DMS153 treated with DMSO at 0.1 percent for 48 hours (cell line): ENCODE data around the gene TMEM18.

Experiments
- DNase-seq: peaks from one replicate; lab custom pipeline; 2025; ENCODE audit not compliant: unreplicated experiment; lab: John Stamatoyannopoulos, UW

The TMEM18 gene

DNA sequence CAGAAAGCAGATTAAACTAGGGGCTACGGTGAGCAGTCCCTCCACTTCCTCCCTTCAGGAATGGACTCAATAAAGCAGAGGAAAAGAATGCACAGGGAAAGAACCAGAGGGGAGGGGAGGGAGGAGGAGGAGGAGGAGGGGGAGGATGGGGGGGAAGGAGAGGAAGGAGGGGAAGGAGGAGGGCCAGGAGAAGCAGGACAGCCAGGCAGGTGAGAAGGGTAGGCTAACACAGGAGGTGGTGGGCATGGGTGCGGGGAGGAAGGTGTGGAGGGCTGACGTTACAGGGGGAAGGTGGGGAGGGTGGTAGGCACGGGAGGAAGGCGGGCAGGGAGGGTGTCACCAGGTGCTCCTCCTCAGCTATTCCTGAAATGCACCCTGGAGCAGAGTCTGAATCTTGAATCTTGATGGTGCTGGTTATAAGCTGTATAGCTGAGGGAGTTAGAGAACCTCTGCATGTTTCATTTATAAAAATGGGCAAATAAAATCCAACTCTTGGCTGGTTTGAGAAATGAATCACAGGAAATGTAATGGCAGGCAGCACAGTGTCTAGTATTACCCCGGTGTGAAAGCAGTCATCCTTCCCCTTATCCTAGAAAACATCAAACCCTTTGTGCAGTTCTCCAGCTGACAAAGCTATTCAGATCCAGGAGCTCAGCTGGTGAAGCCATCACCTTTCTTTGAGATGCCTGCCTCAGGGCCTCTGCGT lies 3.4 kb downstream of the TMEM18 start:
- no peak for DNase-seq

DNA sequence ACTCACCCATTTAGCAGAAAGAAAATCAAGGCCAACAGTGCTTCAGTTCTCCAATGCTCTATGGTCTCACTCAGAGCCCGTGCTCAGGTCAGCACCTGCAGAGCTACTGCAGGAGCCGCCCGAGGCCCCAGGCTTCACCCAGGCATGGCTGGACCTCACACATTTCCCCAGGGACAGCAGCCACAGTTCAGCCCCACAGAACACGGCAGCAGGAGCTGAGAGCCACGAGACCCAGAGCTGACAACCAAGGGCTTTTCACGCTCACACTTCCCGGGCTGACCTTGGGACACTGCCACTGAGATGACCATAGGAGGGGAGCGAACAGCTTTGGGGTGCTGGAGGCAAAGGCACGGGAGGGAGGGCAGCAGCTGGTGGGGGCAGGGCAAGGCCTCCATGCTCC lies 4.2 kb downstream of the TMEM18 start:
- no peak for DNase-seq

DNA sequence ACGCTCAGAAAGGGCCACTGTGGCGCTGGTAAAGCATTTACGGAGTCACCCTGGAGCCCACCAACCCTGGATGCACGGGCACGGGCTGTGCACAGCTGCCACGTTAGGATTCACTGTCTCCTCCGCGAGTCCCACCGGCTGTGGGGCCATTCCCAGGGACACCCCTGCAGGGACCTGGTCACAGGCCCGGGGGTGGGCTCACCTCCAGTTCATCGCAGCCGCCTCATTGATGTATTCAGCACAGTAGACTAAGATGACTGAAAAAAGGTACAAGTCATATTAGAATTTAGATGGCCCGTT lies 4.7 kb downstream of the TMEM18 start:
- DNase-seq = no peak

DNA sequence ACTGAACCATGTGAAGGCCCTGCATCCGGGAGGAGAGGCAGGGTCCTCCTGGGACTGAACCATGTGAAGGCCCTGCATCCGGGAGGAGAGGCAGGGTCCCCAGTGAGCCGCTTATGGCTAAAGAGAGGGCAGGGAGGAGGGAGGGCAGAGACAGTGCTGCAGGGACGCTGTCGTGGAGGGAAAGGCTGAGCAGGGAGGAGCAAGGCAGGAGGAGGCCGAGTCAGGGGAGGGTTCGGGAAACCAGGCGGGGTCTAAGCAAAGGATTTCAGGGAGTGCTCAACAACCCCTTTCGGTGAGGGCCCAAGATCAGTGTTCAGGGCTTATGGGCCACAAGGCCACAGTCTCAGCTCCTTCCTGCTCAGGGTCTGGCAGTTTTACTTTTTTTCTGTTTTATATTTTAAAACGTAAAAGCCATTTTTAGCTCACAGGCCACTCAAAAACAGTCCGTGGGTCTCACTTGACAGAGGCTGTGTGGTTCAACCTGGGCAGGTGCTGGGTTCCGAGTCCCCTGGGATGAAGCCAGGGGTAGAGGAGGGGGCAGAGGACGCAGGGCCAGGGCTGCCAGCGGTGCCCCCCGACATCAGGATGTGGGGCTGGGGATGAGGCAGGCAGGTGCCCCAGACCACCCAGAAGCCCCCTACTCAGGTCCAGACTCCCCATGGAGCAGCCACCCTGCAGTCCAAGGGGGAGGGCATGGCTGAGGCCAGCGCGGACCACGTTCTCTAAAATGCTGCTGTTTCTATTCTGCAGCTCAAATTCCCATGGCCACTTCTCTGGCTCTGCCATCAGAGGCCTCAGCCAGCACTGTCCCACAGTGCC lies 5.2 kb downstream of the TMEM18 start:
- DNase-seq = no peak

DNA sequence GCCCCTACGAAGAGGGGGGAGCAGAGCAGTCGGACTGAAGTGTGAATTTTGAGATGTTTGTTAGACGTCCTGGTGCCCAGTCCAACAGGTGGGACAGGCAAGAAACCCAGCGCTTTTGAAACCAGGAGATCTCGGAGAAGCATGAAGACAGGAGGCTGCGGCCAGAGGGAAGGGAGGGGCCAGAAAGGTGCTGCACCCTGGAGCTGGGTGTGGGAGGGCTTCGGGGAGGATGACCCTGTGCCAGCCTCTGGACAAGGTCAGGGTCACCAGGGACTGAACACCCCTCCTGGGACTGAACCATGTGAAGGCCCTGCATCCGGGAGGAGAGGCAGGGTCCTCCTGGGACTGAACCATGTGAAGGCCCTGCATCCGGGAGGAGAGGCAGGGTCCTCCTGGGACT lies 6.1 kb downstream of the TMEM18 start:
- DNase-seq = no peak

DNA sequence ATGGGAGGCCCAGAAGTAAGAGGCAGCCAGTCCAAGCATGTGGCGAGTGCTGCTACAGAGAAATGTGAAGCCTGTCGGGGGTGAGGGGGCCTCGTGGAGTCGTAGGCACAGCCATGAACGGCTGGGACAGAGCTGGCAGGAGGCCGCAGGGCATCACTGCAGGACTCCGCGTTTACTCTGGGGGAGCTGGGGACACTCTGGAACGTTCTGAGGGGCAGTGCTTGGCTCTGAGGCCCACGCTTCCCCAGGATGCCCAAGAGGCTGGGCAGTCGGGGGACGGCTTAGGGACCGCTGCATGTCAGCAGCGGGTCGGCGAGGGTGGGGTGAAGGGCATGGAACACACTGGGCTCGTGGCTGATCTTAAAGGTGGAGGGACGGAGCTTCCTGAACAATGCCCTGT lies 6.6 kb downstream of the TMEM18 start:
- no peak for DNase-seq

DNA sequence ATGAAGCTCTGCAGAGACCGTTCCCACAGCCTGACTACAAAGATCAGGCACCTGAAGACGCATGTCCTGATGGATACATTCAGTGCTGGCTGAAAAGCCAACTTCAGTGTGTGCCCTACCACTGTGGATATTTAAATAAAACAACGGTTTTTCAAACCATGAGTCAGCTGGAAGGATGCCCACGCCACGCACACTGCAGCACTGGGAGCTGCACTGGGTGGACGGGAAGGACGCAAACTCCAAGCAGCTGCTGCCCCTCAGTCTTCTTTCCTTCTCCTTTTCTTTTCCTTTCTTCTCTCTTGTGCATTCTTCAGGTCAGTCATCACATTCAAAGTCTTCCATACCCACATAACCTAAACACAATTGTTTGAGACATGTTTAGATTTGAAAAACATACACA lies 7.9 kb downstream of the TMEM18 start:
- DNase-seq = no peak

DNA sequence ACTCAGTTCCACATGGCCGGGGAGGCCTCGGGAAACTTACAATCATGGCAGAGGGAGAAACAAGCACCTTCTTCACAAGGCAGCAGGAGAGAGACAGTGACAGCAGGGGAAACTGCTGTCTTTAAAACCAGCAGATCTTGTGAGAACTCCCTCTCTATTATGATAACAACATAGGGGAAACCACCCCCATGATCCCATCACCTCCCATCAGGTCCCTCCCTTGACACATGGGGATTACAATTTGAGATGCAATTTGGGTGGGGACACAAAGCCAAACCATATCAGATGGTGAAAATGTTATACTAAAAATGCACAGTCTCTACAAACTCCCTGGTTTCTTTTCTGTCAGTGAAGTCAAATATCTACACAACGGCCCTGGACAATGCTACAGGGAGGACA lies 9.2 kb downstream of the TMEM18 start:
- no peak for DNase-seq

DNA sequence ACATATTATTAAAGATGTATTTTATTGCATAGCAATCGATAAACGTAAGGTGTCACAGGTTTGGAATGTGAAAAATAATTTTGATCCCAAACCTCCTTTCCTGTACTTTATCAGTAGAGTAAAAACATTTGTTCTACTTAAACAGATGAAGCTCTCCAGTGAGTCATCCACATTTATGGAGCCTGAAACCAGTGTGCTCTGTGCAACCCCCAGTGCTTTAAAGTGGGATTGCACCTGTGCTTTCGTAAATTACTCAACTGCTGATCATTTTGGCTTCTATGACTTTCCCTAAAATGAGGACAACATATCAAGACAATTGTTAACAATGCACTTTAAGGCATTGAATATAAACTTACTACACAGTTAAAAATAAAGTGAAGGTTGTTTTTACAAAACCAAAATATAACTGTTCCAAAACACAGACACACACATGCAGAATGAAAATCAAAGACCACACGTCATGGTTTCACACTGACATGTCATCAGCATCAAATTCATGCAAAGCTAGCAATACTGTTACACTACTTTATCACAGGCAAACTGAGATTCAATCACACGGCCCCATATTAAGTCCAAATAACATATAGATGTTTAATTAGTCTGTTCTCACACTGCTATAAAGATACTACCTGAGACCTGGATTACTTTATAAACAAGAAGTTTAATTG lies 9.7 kb downstream of the TMEM18 start:
- DNase-seq = no peak

DNA sequence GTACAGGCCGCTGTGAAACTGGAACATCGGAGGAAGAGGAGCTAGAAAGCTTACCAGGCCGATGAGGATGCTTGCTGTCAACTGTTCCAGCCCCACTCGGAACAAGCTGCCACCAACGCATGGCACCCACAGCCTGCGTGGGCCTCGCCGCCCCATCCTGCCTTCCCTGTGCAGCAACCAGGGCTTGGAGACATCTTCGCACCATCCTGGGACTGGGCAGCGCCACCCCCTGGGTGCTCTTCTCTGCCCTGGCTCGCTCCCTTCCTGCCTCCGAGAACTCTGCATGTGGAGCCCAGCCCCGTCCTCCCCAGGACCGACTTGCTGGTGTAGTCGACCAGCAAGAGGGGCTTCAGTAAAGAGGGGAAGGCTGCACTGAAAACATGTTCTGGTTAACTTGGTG lies 10.8 kb downstream of the TMEM18 start:
- DNase-seq = no peak

DNA sequence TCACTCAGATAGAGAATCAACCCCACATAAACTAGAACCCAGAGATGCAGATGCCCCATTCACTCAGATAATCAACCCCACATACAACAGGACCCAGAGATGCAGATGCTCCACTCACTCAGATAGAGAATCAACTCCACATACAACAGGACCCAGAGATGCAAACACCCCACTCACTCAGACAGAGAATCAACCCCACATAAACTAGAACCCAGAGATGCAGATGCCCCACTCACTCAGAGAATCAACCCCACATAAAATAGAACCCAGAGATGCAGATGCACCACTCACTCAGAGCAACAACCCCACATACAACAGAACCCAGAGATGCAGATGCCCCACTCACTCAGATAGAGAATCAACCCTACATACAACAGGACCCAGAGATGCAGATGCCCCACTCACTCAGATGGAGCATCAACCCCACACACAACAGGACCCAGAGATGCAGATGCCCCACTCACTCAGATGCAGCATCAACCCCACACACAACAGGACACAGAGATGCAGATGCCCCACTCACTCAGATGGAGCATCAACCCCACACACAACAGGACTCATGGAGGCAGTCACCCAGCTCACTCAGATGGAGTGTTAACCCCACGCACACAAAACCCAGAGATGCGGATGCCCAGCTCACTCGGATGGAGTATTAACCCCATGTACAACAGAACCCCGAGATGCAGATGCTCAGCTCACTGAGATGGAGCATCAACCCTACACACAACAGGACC lies 11.7 kb downstream of the TMEM18 start:
- DNase-seq = no peak

DNA sequence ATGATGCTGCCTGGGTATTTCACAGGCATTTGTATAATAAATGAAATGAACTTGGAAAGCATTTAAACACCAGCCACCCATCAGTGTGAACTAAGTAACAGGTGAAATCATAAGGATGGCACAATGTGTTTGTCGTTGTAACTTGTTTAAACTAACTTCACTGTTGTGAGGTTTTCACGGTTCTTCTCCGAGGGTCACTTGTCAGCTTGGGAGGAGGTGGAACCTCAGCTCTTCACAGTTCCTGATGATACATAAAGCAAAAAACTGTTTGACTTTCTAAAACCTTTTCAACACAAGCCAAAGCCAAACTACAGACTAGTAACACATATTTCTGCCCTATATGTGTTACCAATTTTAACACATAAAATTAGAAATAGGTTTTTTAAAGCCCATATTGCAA lies 13.1 kb downstream of the TMEM18 start:
- no peak for DNase-seq

DNA sequence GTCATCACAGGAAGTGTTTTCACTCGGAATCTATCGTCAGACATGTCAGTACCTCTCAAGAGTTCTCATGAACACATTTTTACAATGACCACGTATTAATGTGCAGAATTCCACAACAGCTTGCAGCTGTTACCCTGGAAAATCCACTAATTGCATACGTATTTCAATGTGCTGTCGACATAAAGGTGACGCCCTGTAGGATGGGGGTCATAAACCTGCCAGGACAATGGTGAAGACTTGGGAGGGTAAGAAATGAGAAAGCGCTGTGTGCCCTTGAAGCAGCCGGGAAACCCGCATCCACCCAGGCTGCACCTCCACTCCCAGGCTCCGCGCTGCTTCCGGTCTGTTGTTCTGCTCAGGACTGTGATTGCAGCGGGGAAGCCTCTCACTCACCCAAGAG lies 14.0 kb downstream of the TMEM18 start:
- DNase-seq = no peak

DNA sequence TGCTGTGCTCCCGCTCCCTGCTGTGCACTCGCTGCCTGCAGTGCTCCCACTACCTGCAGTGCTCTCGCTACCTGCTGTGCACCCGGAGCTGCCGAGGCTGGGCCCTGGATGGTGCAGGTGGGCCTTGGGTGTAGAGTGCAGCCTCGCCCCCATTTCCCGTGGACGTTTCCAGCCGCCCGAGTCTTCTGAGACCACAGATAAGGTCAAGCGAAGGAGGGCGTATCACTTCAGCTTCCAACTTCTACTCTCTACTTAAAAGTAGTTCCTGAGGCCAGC lies 15.9 kb downstream of the TMEM18 start:
- no peak for DNase-seq

DNA sequence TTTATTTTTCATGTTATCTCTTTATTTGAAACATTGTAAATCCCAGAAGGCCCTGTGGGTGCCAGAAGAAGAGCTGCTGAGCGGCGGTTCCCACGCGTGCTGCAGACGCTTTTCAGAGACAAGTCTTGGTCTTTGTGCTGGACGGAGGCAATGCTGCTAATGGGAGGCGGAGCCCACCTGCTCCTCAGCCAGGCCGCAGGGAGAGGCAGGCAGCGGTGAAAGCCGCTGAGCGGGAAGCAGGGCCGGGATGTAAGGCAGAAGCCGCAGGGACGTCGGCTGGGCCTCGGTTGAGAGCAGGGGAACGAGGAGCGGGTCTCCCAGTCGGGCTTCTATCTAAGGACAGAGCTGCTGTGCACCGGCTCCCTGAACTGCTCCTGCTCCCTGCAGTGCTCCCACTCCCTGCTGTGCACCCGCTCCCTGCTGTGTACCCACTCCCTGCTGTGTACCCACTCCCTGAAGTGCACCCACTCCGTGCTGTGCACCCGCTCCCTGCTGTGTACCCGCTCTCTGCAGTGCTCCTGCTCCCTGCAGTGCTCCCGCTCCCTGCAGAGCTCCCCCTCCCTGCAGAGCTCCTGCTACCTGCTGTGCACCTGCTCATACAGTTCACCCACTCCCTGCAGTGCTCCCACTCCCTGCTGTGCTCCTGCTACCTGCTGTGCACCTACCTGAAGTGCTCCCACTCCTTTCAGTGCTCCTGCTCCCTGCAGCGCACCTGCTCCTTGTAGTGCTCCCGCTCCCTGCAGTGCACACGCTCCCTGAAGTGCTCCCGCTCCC lies 16.4 kb downstream of the TMEM18 start:
- DNase-seq = no peak

DNA sequence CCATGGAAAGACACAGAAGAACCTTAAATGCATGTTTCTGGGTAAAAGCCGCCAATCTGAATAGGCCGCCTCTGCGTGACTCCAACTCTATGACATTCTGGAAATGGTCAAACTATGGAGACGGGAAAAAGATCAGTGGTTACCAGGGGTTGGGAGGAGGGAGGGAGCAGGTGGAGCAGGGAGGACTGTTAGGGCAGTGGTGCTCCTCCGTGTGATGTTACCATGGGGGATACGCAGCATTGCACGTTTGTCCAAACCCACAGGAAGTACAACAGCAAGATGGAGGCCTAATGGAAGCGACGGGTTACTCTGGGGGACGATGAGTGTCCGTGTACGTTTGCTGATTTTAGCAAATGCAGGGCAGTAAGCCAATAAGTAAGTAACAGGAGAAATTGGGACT lies 17.2 kb downstream of the TMEM18 start:
- no peak for DNase-seq

DNA sequence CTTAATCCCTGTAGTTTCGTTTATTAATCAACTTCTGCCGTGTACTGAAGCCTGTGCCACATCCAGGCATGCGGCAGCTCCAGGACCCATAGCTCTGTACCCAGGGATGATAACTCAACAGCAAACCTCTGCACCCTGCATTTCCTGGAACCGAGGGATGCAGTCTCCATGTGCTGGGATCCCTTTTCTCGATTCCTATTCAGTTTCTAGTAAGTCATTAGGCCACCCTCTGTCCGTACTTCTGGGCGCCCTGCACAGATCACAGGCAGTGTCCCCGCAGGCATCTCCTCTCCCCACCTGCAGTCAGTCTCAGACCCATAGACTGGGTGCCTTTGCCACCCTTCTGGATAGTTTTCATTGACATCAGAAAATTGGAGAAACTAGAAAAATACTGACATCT lies 18.8 kb downstream of the TMEM18 start:
- no peak for DNase-seq

DNA sequence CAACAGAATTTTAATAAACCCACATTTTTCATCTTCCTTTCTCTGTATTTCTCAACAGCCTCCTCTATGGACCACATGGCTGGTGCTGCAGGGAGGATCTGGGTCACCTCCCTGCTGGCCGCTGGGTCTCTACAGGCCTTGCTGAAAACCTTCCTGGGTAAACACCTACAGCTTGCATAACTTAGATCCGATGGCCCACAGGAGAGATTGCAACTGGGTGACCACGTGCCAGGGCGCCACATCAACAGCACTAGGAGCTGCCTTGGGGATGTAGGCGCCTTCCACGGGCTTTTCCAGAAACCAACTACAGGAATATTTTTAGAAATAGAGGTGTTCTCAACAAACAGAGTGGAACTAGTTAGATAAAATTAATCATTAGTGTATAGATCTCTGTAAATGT lies 19.4 kb downstream of the TMEM18 start:
- no peak for DNase-seq

DNA sequence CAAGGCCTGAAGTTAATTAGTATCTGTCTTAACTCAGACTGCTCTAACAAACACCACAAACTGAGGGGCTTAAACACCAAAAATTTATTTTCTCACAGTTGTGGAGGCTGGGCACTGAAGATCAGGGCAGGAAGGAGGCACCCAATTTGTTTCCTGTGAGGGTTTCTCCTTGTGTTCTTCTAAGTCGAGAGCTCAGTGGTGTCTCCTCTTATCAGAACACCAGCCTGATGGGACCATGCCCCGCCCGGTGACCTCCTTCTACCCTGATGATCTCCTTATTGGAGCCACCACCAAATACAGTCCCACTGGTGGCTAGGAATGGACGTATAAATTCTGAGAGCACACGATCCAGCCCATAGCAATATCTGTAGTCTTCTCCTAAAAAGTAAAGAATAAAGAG lies 20.5 kb downstream of the TMEM18 start:
- DNase-seq = no peak

DNA sequence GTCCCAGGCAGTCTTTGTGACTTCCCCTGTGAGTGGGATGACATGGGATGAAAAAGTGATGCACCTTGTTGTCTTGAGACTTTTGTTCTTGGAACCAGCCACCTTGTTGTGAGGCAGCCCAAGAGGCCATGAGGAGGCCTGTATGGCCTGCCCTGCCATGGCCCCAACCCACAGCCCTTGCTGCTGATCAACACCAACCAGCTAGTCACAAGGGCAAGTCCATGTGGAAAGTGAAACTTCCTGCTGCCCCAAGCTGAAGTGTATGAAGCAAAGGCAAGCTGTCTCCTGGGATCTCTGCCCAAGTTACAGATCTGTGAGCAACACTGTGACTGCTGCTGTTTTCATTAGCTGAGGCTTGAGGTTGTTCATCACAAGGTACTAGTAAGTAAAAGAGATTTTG lies 21.6 kb downstream of the TMEM18 start:
- DNase-seq = no peak

DNA sequence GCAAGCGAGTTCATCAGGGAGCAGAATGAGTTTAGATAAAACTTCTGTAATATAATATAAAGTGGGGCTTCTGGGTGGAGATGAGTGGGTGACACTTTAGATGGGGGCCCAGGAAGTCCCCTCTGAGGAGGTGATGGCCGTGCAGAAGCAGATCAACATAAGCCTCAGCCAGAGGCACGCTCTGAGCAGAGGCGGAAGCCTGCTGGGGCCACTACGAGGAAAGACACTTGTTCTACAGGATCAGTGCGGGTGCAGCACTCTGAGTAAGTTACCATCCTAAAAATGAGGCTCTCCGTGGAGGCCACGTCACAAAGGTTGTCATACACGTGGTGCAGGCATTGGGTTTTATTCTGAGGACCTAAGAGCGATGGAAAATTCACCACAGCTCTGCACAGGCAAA lies 22.3 kb downstream of the TMEM18 start:
- no peak for DNase-seq
